GM18907 (cell line): ENCODE results near the gene HMOX2.

Source experiments
- ATAC-seq: cut with Tn5 transposase; IDR thresholded peaks from one replicate; pipeline ENCODE4 v1.9.1; 2021; ENCODE audit warnings: mild to moderate bottlenecking, moderate library complexity; ENCODE audit not compliant: unreplicated experiment

The HMOX2 gene

DNA sequence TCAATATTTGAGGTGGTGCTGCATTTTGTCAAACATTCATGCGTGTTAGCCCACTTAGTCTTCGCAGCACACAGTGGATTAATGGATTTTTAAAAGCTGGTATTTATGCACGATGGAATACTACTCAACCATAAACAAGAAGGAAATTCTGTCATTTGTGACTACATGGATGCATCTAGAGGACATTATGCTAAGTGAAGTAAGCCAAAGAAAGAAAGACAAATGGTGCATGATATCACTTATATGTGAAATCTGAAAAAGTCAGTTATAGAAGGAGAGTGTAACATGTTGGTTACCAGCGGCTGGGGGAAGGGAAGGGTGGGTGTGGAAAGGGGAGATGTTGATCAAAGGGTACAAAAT lies 23.0 kb downstream of the HMOX2 start:
- no peak for ATAC-seq

DNA sequence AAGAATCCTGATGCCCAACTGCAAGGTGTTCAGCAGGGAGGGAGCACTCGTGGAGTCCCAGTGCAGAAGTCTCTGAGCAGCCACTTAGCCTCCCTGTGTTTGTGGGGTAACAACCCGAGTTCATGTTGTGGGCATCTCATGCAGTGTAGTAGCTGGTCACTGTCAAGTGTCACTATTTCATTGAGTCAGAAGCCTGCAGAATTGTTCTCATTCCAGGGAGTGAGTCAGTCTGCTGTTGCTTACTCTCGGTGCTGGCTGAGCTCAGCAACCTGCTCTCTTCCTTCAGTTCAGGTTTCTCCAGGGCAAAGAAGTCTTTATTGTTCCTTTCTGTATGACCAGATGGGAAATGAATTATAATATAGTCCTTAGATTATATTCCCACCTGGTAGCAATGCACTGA lies 24.1 kb downstream of the HMOX2 start:
- no peak for ATAC-seq

DNA sequence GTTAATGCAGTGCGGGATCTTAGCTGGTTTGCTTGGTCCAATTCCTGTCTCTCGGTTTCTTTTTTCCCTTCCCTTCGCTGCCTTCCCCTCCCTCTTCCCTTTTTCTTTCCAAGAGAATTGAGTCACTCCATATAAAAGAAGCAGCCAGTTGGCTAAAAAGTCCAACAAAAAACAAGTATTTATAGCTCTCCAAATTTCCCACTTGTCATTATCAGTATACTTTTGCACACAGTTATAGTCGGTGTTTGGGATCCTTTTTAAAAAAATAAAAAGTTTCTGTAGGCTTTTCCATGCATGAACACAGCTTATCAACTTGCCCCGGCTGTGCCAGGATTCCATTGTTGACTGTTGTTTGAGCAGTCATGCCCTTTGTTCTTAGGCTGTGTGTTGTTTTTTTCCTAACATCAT lies 24.9 kb downstream of the HMOX2 start:
- ATAC-seq = no peak

DNA sequence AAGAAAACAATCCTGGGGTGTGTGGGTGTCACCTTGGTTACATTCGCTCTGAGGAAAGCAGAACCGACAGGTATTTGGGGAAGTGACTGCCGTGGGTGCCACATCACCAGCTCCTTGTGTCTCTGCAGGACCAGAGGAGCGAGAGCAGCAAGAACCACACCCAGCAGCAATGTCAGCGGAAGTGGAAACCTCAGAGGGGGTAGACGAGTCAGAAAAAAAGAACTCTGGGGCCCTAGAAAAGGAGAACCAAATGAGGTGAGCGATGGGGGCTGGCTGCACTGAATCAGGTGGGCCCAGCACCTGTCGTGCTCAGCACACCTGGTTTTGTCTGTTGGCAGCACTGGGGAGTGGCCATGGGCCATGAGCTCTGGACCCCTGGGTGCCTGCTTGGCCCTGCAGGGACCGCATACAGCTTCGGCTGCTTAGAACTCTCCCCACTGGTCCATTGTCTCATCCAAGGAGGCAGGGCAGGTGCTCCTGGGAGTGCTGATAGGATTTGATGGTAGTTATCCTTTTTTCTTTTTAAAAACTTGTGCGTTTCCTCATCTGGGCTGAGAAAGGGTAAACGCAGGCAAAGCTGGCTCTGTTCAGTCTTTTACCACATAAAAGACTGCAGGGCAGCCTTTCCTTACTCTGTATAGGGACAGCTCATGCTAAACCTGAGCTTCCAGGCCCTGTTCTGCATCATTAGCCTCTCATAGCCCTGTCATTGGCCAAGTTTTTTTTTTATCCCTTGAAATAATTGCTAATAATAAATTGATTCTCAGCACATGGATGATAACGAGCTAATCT lies 29.4 kb downstream of the HMOX2 start:
- ATAC-seq = peak; percentile 74

DNA sequence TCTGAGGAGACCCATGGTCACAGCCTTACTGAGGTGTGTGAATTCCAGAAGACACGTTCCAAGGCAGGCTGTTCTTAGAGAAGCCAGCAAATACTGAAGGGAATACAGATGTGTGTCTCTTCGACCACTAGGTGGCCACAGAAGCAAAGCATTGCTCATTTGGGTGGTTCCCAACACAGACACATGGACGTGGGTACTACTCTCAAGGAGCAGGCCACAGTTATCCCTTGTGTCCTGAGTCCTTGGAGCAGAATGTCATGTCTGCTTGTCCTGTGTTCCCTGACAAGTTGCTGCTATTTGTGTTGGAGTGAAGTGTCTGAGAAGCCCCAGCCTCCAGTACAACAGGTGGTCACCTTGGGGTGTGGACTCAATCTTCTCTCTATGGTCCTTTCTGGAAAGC lies 30.3 kb downstream of the HMOX2 start:
- peak; percentile 44 for ATAC-seq

DNA sequence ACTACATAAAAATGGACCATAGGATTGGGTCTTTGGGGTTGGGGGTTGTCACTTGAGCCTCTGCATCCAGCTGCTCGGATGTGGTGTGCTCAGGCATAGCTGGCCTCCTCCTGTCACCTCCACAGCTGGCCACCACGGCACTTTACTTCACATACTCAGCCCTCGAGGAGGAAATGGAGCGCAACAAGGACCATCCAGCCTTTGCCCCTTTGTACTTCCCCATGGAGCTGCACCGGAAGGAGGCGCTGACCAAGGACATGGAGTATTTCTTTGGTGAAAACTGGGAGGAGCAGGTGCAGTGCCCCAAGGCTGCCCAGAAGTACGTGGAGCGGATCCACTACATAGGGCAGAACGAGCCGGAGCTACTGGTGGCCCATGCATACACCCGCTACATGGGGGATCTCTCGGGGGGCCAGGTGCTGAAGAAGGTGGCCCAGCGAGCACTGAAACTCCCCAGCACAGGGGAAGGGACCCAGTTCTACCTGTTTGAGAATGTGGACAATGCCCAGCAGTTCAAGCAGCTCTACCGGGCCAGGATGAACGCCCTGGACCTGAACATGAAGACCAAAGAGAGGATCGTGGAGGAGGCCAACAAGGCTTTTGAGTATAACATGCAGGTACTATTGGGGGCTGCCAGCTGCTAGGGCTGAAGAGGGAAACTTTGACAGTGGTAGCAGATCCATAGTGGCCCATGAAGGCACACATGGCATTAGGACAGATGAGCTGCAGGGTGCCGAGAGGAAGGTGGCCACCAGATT lies 31.6 kb downstream of the HMOX2 start:
- ATAC-seq = no peak

DNA sequence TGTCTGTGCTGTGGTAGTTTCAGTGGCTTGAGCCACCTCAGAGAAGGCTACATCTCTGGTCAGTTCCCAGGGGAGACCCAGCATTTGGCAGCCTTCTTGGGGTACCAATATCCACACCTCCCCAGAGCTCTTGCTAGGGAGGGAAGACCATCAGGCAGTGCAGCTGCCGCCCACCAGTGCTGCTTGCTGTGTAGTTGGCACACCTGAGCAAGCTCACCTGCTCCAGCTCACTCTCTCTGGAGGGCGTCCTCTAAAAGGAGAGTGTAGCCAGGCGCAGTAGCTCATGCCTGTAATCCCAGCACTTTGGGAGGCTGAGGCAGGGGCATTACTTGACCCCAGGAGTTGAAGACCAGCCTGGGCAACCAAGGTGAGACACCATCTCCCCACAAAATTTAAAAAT lies 32.6 kb downstream of the HMOX2 start:
- ATAC-seq = no peak

DNA sequence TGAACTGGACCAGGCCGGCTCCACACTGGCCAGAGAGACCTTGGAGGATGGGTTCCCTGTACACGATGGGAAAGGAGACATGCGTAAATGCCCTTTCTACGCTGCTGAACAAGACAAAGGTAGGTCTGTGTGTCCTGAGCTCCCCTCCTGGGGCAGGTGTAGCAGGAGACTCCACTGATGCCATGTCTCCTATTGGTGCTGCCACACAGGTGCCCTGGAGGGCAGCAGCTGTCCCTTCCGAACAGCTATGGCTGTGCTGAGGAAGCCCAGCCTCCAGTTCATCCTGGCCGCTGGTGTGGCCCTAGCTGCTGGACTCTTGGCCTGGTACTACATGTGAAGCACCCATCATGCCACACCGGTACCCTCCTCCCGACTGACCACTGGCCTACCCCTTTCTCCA lies 33.2 kb downstream of the HMOX2 start:
- no peak for ATAC-seq

DNA sequence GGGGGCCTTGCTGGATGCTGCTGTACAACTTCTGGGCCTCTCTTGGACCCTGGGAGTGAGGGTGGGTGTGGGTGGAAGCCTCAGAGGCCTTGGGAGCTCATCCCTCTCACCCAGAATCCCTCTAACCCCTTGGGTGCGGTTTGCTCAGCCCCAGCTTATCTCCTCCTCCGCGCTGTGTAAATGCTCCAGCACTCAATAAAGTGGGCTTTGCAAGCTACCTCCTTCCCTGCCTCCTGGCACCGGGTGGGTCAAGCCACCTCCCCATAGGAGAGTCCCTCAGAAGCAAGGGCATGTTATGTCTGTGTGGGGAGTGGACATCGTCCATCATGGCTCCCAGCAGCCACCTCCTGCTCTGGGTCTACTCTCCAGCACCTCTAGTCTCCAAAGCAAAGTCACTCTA lies 33.9 kb downstream of the HMOX2 start:
- ATAC-seq = no peak

DNA sequence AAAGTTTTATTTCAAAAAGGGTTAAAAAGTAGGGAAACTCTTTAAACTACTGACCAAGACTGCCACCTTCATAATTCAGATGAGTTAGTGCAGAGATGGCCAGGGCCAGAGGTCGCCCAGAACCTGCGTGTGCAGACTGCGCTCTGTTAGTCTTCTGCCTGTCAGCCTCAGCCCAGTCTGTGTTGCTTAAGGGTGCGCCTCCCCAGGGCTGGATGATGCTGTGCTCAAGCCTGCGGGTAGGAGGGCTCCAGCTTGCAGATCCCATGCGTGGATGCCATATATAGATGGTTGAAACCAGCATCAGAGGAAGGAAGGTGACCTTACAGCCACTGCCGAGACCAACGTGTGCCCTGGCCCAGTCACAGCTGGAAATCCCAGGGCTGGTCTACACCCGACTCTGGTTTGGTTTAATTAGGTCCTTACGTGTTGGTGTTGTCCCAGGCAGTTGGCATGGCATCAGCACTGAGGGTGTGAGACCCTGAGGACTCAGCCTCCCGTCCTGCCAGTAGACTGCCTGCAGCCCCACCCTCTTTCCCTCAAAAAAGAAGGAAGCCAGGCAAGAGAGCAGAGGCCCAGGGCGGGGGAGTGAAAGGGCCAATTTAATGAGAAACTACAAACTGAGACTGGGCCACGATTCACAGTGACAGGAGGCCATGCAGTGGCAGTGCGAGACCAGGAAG lies 34.7 kb downstream of the HMOX2 start:
- no peak for ATAC-seq

DNA sequence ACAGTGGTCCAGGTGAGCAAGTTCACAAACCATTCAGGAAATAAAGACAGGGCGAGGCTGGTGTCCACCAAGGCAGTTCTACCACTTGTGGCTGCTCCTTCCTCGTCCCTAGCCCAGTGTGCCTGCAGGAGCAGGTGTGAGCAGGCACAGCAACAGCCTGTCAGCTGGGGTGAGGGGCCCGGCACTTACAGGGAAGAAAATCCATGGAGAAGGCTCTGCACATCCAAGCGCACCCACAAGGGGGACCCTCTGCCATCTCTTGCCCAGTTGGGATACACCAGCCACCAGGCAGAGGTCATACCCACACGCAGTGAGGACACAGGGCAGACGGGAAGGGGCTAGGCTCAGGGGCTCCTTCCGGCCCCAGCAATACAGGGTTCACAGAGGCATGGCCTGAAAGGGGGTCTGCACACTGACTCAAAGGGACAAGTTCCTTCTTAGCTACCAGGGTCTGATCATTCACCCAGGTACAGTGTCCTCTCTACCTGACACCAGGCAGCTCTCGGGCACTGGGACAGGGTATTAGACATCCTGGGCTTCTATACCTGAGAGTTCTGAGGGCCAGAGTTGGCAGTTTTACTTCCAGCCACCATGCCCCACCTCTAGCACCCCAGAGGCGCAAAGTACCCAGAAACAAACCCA lies 35.4 kb downstream of the HMOX2 start:
- ATAC-seq = no peak

DNA sequence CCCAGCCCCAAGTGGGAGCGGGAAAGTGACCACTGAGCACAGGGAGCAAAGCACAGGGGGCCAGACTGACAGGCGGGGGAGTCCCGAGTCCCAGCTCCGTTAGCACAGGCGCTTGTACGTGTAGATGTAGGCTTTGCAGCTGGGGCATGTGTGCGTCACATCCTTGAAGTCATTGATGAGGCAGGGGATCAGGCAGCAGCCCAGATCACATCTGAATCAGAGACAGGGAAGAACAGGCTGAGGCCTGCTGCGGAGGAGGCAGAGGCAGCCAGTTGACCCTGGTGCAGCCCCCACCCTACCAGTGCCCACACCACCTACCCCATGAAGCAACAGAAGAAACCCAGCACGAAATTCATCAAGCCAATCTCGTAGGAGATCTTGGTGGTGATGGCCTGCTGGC lies 36.3 kb downstream of the HMOX2 start:
- no peak for ATAC-seq

DNA sequence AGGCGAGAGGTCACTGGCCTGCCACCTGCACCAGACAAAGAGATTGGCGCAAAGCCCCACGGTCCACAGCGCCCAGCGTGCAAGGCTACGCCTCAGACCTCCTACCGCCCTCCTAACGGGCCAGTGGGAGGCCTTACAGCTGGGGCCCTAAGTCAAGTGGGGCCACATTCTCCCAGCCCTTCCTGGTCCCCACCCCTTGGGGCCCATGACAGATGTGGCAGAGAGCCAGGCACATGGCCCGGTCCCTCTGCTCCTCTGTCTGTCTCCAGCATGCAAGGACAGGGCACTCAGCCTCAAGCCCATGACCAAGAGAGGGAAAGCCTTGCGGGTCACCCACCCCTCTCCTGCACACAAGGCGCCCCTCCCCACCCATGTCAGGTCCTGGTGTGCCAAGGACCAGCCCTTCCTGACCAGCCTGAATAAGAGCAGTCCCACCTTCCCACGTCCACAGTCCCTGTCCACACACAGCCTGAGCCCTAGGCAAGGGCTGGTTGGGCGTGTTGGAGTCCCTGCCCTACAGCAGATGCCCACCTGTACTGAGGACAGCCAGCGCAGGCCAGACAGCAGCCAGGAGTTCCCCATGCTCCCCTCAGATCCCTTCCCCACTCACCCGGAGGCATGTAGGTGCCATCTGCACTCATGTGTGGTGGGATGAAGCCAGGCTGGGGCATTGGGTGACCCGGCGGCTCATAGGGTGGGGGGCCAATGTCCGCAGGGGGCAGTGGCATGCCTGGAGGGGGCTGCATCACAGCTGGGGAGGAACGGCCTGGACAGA lies 37.1 kb downstream of the HMOX2 start:
- no peak for ATAC-seq

DNA sequence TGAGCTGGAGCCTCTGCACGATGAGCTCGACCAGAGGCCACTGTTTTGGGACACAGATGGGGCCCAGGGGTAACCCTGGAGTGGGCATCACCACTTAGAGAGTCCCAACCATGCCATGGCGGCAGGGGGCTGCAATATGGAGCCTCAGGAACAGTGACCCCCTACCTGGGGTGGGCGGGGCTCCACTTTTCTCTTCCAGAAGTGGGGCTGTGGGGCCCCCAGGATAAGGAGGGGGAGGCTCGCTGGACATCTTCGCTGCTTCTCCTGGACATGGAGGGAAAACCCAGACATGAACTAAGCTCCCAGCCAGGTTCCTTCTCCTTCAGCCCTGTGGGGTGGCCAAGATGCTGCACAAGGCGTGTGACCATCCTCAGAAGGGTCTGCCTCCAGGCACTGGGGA lies 37.7 kb downstream of the HMOX2 start:
- ATAC-seq = no peak

DNA sequence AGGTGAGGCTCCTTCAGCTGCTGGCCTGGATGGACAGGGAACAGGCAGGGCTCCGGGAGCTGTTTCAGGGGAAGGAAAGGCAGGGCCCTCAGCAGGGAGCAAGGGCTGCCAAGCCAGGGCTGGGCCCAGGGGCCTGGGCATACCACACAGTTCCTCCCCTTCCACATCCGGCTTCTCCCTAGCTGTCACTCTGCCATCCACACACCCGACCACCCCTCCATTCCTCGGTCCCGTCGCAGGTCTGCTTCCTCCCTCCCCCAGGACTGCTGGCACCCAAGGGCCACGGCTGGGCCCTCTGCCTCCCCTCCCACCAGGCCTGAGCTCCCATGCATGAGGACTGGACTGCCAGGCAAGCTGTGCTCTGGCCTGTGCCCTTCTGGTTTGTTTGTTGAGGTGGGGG lies 38.4 kb downstream of the HMOX2 start:
- no peak for ATAC-seq

DNA sequence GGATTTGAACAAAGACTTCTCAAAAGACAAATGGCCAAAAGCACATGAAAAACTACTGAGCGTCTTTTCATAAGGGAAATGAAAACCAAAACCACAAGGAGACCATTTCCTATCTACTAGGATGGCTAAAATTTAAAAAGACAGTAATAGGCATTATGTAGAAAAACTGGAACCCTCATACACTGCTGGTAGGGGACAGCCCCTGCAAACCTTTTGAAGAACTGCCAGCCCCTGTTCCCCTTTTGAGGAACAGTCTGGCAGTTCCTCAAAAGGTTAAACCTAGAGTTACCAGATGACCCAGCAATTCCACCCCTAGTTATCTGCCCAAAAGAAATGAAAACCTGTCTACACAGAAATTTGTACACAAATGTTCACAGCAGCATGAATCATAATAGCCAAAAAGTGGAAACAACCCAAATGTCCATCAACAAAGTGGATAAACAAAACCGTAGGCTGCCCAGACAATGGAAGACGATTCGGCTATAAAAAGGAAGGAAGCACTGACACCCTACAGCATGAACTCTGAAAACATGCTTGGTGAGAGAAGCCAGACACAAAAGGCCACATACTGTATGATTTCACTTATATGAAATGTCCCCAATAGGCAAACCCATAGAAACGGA lies 39.5 kb downstream of the HMOX2 start:
- ATAC-seq = peak; percentile 57

DNA sequence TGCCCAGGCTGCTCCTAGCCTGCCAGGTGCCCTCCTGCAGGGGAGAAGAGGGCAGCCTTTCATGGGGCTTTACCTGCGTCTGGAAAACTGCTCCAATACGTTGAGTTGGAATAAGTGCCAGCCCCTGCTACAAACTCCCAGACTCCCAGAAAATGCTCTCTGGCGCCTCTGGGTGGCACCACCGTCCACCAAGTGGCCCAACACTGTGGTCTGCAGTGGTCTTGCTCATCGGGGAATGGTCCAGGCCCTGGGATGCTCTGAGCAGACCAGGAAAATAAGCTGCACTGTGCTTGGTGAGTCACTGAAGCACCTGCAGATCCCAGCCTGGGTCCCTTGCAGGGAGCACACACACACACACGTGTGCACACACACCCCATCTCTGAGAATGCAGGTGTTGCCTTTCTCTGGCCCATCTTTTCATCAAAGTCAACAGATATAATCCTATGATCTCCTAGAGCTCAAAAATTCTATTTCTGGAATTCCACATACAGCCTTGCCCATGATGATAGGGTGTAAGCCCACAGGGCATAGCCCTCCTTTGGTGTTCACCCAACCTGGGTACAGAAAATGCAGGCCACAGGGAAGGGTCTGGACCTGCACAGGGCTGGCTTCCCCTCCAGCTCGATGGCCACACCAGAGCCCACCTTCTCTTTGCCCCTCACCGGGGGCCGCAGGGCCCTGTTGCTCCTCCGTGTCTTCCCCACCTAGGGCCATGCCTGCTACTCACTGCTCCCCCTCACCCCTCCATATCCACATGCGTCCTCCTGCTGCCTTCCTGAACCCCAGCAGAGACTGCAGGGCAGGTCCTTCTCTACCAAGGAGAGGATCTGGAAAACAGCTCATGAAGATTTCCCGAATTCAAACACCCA lies 41.8 kb downstream of the HMOX2 start:
- no peak for ATAC-seq

DNA sequence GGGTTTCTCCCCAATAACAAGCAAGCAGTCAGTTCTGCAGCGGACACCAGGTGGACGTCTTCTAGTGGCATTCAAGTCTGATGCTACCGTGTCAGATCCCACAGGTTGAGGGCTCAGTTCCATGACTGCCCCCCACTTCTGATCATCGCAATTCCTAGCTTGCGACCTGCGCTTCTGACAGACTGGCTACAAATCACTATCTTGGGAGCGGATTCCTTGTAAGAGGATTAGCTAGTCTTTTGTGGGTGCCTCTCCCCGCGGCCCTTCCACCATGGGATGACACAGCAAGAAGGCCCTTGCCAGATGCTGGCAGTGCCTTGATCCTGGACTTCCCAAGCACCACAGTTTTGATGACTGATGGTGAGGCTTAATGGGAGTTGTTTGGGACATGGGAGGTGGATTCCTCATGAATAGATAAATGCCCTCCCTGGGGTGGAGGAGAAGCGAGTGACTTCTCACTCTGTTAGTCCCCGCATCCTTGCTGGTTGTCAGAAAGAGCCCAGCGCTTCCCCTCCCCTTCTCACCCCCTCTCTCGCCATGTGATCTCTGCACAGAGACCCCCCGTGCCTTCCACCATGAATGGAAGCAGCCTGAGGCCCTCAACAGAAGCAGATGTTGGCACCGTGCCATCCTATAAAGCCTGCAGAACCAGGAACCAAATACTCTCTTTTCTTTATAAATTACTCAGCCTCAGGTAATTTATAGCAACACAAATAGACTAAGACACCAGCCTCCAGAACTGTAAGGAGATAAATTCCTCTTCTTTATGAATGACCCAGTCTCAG lies 43.3 kb downstream of the HMOX2 start:
- ATAC-seq = no peak

DNA sequence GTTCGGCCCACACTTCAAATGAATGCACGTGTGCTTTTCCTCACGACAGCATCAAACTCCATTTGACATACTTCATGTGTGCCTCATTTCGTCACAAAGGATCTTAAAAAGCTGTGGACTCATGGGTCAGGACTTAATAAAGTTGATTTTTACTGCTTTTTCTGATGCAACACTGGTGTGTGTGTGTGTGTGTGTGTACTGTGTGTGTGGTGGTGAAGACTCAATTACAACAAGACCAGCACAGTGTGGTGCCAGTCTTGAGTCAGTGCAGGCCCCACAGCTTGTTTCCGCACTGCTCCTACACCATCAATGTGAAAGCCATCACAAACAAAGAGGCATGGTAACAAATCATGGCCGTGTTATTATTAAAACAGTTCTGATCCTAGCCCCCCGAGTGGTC lies 44.7 kb downstream of the HMOX2 start:
- no peak for ATAC-seq
